Dermis lymphatic vessel endothelial cell (primary cell): ENCODE data around the gene CES1. TPM values are rescaled to one million over a fixed set of nuclear protein-coding genes. Genes with fewer than 3 reads are reported as not detected.

Experiments used
- total RNA-seq: library from RNA; depleted of rRNA; stranded (reverse); fragments of >200 nt; gene quantifications from 2 replicates; pipeline ENCODE4 v1.2.1, GENCODE V29; 2014

CES1 gene
- total RNA-seq = 0.17 and 0.65 TPM in 2 replicates

DNA sequence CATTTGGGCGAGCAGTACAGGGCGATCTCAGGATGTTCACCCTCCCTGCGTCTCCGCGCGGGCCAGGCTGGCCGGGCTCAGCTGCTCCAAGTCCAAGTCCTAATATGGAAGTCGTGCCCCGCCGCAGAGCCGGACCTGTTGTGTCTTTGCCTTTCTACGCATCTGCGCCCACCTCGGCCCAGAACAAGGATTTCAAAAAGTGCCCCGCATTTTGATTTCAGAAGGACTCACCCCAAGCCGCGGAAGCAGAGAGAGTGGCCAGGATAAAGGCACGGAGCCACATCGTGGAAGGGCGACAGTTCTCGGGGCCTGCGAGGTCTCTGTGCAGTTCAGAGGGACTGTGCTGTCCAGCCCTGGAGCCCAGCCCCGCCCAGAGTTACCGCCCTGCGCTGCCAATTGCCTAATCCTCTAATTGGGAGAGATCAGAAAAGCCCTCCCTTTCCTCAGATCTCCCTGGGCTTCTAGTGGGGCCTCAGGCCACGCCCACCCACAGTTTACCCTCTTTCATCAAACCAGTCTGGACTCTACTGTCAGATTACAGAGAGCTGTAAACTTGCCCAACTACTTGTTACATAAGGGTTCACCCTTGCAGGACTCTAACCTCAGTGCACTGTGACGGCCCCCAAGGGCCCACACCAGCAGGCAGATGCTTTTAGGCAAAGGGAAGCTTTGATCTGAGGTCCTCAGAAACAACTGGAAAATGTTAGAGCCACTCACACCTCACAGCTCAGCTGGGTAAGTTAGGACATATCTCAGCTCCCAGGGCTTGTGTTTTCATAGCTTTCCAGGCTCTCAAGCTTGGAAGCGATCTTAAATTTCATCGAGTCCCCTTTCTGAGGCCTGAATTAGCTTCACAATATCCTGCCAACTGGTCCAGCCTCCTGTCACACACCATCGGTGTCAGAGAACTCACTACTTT, at the start of gene CES1:
TSS of gene CES1 (minus strand) at position 324 of the 919 bp plus-strand sequence. CDS start at position 283, 41 bp downstream.

DNA sequence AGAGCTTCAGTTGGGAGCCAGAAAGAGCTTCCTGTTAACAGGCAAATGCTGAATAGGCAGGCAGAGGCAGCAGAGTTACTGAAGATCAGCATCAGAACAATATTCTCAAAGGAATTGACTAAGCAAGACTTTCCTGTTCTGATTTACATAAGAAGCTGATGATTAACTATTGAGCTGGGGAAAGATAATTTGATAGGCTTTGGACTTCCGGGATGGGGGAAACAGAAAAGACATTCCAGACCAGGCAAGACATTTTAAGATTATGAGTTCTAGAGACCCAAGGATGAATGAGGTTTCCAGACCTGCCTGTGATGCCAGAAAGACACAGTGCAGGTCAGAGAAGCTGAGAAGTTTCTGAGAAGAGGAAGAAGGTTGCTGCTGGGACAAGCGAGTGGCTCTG, 42.4 kb upstream of the CES1 start, which contains the start of gene CES5A:
TSS of gene CES5A (minus strand) at position 101 of the 400 bp plus-strand sequence. CDS start 152 bp downstream, outside the sequence.

Other genes with a start within 250 kb of the CES1 start
- 0.11 TPM in 1 of 2 replicates, not detected in the other for gene SLC6A2, start 177.1 kb downstream of the CES1 start, total RNA-seq
- gene CES5A, start 42.3 kb upstream of the CES1 start, total RNA-seq = not detected in 2 replicates